Measurements from ENCODE around the gene PNPLA1.

The PNPLA1 gene

DNA sequence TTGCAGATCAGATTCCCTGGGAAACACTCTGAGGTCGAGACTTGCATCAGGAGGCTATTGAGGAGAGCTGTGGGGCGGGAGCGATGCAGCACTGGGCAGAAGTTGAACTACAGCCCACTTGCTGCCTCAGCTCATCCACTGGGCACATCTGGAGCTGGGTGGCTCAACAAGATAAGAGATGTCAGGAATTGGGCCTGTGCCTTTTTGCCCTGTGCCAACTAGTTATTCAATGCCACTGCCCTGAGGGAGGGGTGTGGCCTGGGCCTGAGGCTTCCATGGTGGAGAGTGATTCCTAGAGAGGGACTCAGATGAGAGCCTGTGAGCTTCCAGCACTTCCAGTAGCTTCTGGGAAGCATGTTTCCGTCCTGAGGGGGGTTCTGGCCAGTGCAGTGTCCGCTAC is 40.6 kb upstream of the PNPLA1 start:
- Histone ChIP-seq H3K27ac (ENCODE audit: extremely low read depth, low read depth, low read length) (no peak overlapping the region), H3K36me3 (ENCODE audit: control insufficient read depth in 2 of 2, insufficient read depth in 1 of 2, low read length in 2 of 2) (peaks cover 6 to 74% of the 10 kb centered on the region in 2 experiments), H3K4me3 (ENCODE audit: low read depth, low read length) (no peak overlapping the region), H3K4me1 (ENCODE audit: control insufficient read depth, insufficient read depth, low read length) (peaks cover 33% of the 10 kb centered on the region), H3K9me3 (ENCODE audit: control insufficient read depth, insufficient read depth, low read depth, low read length) (no peaks in the 10 kb centered on the region)
- CTCF ChIA-PET: interaction anchor here (0.9 to 1.2 kb wide), 2 partner anchors 16 to 107 kb away, joined by 3 read pairs; no protein-coding TSS in a partner anchor
- TF ChIP-seq, protein P1, sequence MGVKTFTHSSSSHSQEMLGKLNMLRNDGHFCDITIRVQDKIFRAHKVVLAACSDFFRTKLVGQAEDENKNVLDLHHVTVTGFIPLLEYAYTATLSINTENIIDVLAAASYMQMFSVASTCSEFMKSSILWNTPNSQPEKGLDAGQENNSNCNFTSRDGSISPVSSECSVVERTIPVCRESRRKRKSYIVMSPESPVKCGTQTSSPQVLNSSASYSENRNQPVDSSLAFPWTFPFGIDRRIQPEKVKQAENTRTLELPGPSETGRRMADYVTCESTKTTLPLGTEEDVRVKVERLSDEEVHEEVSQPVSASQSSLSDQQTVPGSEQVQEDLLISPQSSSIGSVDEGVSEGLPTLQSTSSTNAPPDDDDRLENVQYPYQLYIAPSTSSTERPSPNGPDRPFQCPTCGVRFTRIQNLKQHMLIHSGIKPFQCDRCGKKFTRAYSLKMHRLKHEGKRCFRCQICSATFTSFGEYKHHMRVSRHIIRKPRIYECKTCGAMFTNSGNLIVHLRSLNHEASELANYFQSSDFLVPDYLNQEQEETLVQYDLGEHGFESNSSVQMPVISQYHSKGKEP (tag by site-specific recombination; IDR thresholded peaks at IDR 0.05): no peak
- TF ChIP-seq, protein P2, sequence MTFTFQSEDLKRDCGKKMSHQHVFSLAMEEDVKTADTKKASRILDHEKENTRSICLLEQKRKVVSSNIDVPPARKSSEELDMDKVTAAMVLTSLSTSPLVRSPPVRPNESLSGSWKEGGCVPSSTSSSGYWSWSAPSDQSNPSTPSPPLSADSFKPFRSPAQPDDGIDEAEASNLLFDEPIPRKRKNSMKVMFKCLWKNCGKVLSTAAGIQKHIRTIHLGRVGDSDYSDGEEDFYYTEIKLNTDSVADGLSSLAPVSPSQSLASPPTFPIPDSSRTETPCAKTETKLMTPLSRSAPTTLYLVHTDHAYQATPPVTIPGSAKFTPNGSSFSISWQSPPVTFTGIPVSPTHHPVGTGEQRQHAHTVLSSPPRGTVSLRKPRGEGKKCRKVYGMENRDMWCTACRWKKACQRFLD (tag by site-specific recombination; IDR thresholded peaks at IDR 0.05): no peak
- no peak for TF ChIP-seq OSR2 (tag by site-specific recombination; IDR thresholded peaks at IDR 0.05)
- TF ChIP-seq ZNF223 (tag by site-specific recombination; IDR thresholded peaks at IDR 0.05): 0 out of 2 replicates have a peak, but pooled peaks have one; percentile 16
- POLR2A ChIA-PET: interaction anchor here (0.6 kb wide), 1 partner anchor 11 kb away, joined by 5 read pairs; no protein-coding TSS in a partner anchor

DNA sequence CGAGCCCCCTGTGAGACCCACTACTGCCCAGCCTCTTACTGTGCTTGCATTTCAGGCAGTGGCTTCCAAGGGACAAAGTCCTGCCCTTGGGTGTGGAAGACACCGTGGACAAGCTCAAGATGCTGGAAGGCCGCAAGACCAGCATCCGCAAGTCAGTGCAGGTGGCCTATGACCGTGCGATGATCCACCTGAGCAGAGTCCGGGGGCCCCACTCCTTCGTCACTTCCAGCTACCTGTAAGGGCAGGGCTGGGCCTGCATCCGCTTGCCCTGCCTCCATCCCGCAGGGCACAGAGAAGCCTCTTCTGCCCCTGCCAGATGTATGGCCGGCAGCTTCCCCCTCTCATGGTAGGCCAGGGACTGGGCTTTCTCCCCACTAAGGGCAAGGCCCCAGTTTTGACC is 39.5 kb upstream of the PNPLA1 start:
- POLR2A ChIA-PET: interaction anchor here (0.6 kb wide), 1 partner anchor 10 kb away, joined by 6 read pairs; no protein-coding TSS in a partner anchor
- peaks cover 22% of the 10 kb centered on the region for H3K4me1 ChIP-seq (ENCODE audit: control insufficient read depth, insufficient read depth, low read length)
- no peak for TF ChIP-seq ZNF24 (tag by site-specific recombination; IDR thresholded peaks at IDR 0.05)
- no peak for TF ChIP-seq ZNF211 (tag by site-specific recombination; IDR thresholded peaks at IDR 0.05; ENCODE audit: low read depth)
- TF ChIP-seq ZNF221 (tag by site-specific recombination; IDR thresholded peaks at IDR 0.05; ENCODE audit: borderline replicate concordance): no peak
- TF ChIP-seq ZNF391 (tag by site-specific recombination; IDR thresholded peaks at IDR 0.05; ENCODE audit: borderline replicate concordance, low read depth): no peak
- TF ChIP-seq, protein P3, sequence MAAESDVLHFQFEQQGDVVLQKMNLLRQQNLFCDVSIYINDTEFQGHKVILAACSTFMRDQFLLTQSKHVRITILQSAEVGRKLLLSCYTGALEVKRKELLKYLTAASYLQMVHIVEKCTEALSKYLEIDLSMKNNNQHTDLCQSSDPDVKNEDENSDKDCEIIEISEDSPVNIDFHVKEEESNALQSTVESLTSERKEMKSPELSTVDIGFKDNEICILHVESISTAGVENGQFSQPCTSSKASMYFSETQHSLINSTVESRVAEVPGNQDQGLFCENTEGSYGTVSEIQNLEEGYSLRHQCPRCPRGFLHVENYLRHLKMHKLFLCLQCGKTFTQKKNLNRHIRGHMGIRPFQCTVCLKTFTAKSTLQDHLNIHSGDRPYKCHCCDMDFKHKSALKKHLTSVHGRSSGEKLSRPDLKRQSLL (tag by site-specific recombination; IDR thresholded peaks at IDR 0.05): no peak
- TF ChIP-seq, protein P4, sequence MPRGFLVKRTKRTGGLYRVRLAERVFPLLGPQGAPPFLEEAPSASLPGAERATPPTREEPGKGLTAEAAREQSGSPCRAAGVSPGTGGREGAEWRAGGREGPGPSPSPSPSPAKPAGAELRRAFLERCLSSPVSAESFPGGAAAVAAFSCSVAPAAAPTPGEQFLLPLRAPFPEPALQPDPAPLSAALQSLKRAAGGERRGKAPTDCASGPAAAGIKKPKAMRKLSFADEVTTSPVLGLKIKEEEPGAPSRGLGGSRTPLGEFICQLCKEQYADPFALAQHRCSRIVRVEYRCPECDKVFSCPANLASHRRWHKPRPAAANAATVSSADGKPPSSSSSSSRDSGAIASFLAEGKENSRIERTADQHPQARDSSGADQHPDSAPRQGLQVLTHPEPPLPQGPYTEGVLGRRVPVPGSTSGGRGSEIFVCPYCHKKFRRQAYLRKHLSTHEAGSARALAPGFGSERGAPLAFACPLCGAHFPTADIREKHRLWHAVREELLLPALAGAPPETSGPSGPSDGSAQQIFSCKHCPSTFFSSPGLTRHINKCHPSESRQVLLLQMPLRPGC (tag by site-specific recombination; IDR thresholded peaks at IDR 0.05): no peak
- no peak for TF ChIP-seq SP2 (tag by site-specific recombination; IDR thresholded peaks at IDR 0.05)
- TF ChIP-seq ZNF701 (tag by site-specific recombination; IDR thresholded peaks at IDR 0.05): no peak
- no peak for TF ChIP-seq KLF9 (tag by site-specific recombination; IDR thresholded peaks at IDR 0.05; ENCODE audit: low read depth)
- H3K4me3 ChIP-seq (ENCODE audit: low read depth, low read length): no peak overlapping the region
- peaks cover 6 to 64% of the 10 kb centered on the region in 2 experiments for H3K36me3 ChIP-seq (ENCODE audit: control insufficient read depth in 2 of 2, insufficient read depth in 1 of 2, low read length in 2 of 2)
- no peaks in the 10 kb centered on the region for H3K9me3 ChIP-seq (ENCODE audit: control insufficient read depth, insufficient read depth, low read depth, low read length)
- CTCF ChIA-PET: interaction anchor here (1.1 to 1.2 kb wide), 2 partner anchors 15 to 72 kb away, joined by 3 to 5 read pairs; no protein-coding TSS in a partner anchor
- H3K27ac ChIP-seq (ENCODE audit: extremely low read depth, low read depth, low read length): no peak overlapping the region

DNA sequence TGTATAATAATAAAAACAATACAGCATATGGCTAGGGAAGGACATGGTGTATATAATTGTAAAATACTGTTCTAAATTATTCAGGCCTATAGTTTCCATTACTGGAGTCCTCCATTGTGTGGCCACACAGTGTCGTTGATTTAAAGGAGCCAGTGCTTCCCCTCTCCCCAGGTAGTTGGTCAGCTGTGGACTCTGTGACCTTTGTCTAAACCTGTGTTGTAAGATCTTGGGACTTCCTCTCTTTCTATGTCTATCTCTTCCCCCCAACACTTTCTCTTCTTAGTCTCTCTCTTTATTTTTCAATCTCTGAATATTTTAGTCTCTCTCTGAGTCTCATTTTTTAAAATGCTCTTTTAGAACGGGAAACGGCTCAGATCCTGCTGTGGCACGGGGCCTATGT is 37.7 kb upstream of the PNPLA1 start:
- POLR2A ChIA-PET: no interaction called here
- H3K36me3 ChIP-seq (ENCODE audit: control insufficient read depth in 2 of 2, insufficient read depth in 1 of 2, low read length in 2 of 2): peaks cover 6 to 57% of the 10 kb centered on the region in 2 experiments
- no peak overlapping the region for H3K4me3 ChIP-seq (ENCODE audit: low read depth, low read length)
- H3K27ac ChIP-seq (ENCODE audit: extremely low read depth, low read depth, low read length): no peak overlapping the region
- no peaks in the 10 kb centered on the region for H3K9me3 ChIP-seq (ENCODE audit: control insufficient read depth, insufficient read depth, low read depth, low read length)
- CTCF ChIA-PET: no interaction called here
- peaks cover 11% of the 10 kb centered on the region for H3K4me1 ChIP-seq (ENCODE audit: control insufficient read depth, insufficient read depth, low read length)
- TF ChIP-seq ZNF416 (tag by site-specific recombination; IDR thresholded peaks at IDR 0.05) (no peak), ZFP41 (tag by site-specific recombination; IDR thresholded peaks at IDR 0.05; ENCODE audit: borderline replicate concordance) (no peak), SP2 (tag by site-specific recombination; IDR thresholded peaks at IDR 0.05) (no peak), EGR2 (tag by site-specific recombination; IDR thresholded peaks at IDR 0.05; ENCODE audit: low read depth) (no peak)
- TF ChIP-seq, protein P5, sequence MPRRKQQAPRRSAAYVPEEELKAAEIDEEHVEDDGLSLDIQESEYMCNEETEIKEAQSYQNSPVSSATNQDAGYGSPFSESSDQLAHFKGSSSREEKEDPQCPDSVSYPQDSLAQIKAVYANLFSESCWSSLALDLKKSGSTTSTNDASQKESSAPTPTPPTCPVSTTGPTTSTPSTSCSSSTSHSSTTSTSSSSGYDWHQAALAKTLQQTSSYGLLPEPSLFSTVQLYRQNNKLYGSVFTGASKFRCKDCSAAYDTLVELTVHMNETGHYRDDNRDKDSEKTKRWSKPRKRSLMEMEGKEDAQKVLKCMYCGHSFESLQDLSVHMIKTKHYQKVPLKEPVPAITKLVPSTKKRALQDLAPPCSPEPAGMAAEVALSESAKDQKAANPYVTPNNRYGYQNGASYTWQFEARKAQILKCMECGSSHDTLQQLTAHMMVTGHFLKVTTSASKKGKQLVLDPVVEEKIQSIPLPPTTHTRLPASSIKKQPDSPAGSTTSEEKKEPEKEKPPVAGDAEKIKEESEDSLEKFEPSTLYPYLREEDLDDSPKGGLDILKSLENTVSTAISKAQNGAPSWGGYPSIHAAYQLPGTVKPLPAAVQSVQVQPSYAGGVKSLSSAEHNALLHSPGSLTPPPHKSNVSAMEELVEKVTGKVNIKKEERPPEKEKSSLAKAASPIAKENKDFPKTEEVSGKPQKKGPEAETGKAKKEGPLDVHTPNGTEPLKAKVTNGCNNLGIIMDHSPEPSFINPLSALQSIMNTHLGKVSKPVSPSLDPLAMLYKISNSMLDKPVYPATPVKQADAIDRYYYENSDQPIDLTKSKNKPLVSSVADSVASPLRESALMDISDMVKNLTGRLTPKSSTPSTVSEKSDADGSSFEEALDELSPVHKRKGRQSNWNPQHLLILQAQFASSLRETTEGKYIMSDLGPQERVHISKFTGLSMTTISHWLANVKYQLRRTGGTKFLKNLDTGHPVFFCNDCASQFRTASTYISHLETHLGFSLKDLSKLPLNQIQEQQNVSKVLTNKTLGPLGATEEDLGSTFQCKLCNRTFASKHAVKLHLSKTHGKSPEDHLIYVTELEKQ (tag by site-specific recombination; IDR thresholded peaks at IDR 0.05; ENCODE audit: borderline replicate concordance): no peak
- TF ChIP-seq, protein P6, sequence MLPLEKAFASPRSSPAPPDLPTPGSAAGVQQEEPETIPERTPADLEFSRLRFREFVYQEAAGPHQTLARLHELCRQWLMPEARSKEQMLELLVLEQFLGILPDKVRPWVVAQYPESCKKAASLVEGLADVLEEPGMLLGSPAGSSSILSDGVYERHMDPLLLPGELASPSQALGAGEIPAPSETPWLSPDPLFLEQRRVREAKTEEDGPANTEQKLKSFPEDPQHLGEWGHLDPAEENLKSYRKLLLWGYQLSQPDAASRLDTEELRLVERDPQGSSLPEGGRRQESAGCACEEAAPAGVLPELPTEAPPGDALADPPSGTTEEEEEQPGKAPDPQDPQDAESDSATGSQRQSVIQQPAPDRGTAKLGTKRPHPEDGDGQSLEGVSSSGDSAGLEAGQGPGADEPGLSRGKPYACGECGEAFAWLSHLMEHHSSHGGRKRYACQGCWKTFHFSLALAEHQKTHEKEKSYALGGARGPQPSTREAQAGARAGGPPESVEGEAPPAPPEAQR (tag by site-specific recombination; IDR thresholded peaks at IDR 0.05): no peak

All from HEK293 (cell line).